Activated CD8-positive, alpha-beta memory T cell treated with anti-CD3 and anti-CD28 coated beads for 48 hours (primary cell): Measurements from ENCODE around the gene OR8H2.
"Not testable (repeated sequence)": the region's sequence is repeated elsewhere in the genome, so short reads cannot be mapped to it uniquely, and the experiment has no call there.

ENCODE experiments used
- DNase-seq, 3 experiments: peaks; one replicate each; pipeline ENCODE4 v3.0.0-alpha.2; 2020; ENCODE audit warnings: low read depth in 2 of 3, low spot score in 2 of 3

OR8H2 gene

DNA sequence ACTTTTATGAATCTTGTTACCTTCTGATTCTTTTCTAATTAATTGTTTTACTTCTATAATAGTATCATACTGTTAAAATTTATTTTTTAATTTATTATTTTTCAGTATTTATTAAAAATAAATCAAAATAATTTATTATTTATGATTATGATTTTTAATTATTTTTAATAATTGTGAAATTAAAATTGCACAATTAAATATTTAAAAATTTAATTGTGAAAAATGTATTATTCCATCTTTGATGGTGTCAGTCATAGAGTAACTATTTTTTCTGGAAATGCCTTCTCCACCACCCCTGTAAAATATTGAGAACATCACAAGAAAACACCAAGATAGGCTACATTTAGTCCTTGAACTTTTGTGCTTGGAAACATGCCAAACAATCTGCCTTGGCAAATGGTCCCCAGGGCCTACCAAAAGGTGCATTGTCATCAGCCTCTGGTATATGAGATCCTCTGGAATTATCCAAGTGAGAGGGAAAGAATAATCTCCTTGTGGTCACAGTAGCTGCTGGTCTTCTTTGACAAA, at the start of gene OR8H2:
Gene OR8H2, plus strand, starts transcription at position 478 of the 528 bp plus-strand sequence. CDS start 1,356 bp downstream, outside the sequence.
- DNase-seq, result no peak

DNA sequence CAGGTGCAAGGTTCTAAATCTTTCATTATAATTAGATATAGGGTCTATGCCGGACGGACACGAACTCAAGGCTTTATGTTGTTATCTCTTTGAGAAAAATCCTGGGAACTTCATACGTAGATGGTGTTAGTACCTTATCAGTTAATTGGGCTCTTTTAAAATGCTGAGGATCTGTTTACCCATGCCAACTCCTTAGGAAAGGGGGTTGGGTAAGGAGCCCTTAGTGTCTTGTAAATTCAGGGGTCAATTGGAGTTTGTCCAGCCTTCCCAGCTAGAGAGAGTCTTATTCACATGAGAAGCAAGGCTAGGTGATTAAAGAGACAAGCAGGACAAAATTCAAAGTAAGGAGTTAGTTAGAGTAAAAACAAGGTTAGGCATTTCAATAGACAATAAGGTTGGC, 47.1 kb upstream of the OR8H2 start:
- not testable (repeated sequence) for DNase-seq

DNA sequence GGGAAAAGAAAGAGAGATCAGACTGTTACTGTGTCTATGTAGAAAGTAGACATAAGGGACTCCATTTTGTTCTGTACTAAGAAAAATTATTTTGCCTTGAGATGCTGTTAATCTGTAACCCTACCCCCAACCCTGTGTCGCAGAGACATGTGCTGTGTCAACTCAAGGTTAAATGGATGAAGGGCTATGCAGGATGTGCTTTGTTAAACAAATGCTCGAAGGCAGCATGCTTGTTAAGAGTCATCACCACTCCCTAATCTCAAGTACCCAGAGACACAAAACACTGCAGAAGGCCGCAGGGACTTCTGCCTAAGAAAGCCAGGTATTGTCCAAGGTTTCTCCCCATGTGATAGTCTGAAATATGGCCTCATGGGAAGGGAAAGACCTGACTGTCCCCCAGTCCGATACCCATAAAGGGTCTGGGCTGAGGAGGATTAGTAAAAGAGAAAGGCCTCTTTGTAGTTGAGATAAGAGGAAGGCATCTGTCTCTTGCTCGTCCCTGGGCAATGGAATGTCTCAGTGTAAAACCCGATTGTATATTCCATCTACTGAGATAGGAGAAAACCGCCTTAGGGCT, 45.7 kb upstream of the OR8H2 start:
- not testable (repeated sequence) for DNase-seq

- DNase-seq, result not testable (repeated sequence)
Observed at GRCh38 chr11:56058260-56058780, 45.2 kb upstream of the OR8H2 start.

- DNase-seq, result no peak
Observed at GRCh38 chr11:56066980-56067379, 36.5 kb upstream of the OR8H2 start.

GRCh38 chr11:56089697-56090096, 13.8 kb upstream of the OR8H2 start:
- no peak for DNase-seq

DNA sequence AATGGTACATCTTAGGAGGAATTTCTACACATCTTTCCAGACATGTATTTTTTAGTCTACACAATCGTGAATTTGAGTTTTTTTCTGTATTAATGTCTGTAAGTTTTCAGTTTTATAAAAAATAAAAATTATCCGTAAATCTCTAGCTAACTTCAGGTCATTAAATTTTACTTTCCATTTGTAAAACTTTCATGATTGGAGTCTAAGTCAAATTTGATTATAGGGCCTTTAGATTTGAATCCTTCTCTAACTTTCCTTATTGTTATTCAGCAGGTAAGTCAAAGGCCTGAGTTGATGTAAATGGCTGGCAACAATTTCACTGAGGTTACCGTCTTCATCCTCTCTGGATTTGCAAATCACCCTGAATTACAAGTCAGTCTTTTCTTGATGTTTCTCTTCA, 10.5 kb upstream of the OR8H2 start, which contains the start of gene OR8I2:
Gene OR8I2, plus strand, starts transcription at position 301 of the 400 bp plus-strand sequence. Its CDS starts 0 bp downstream, at position 301.
- DNase-seq, result no peak

GRCh38 chr11:56122073-56122472, 18.6 kb downstream of the OR8H2 start, which contains the start of gene OR8H3:
OR8H3 (plus strand) TSS chr11:56122373; CDS start chr11:56122373, 0 bp downstream.
- no peak for DNase-seq

DNA sequence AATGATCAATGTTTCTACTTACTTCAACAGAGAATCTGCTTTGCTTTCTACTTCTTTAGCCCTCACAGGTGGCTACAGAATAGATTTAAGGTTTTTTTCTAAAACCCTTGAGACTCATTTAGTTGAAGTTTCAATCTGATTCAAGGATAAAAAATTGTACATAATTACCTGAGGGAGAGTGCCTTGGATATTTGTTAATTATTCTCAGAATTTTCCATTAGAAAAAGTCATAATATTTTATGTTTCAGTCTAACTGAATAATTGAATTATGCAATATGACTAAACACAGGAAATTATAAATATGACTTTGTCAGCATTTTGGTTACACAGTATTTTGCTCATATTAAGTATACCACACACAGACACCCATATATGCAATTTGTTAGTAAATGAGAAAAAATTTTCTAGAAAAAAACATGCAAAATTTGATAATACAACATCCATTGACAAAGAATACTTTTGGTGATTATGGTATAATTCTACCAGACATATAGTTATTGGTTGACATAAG, 36.7 kb downstream of the OR8H2 start, which contains the start of gene OR8J3:
Gene OR8J3, minus strand, starts transcription at position 51 of the 511 bp plus-strand sequence. CDS start 2,483 bp downstream, outside the sequence.
- DNase-seq, result no peak

- not testable (repeated sequence) for DNase-seq
Observed at GRCh38 chr11:56143681-56144080, 40.2 kb downstream of the OR8H2 start.

GRCh38 chr11:56151376-56151775, 47.9 kb downstream of the OR8H2 start:
- DNase-seq, result no peak

DNA sequence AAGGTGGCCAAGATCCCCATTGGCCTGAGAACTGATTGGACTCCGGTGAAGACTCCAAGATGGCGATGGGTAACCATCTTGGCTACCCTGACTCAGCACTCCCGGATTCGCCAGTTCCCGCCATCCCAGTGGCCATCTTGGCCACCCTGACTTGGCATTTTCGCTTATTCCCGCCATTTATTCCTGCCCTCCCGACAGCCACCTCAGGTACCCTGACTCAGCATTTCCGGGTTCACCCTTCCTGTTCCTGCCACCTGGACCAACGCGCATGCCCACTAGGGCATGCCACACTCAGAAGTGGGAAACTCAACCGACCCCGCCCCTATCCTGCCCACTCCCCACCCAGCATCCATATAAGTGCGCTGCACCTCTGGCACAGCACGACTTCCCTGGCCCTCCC, 48.8 kb downstream of the OR8H2 start:
- DNase-seq, result no peak
